ENCODE data around the gene PDGFRB. TPM values are rescaled to one million over a fixed set of nuclear protein-coding genes. Genes with fewer than 3 reads are reported as not detected.

The PDGFRB gene
- total and polyA plus RNA-seq, 2 experiments from 2014 or later = 4.2 to 5.3 TPM

DNA sequence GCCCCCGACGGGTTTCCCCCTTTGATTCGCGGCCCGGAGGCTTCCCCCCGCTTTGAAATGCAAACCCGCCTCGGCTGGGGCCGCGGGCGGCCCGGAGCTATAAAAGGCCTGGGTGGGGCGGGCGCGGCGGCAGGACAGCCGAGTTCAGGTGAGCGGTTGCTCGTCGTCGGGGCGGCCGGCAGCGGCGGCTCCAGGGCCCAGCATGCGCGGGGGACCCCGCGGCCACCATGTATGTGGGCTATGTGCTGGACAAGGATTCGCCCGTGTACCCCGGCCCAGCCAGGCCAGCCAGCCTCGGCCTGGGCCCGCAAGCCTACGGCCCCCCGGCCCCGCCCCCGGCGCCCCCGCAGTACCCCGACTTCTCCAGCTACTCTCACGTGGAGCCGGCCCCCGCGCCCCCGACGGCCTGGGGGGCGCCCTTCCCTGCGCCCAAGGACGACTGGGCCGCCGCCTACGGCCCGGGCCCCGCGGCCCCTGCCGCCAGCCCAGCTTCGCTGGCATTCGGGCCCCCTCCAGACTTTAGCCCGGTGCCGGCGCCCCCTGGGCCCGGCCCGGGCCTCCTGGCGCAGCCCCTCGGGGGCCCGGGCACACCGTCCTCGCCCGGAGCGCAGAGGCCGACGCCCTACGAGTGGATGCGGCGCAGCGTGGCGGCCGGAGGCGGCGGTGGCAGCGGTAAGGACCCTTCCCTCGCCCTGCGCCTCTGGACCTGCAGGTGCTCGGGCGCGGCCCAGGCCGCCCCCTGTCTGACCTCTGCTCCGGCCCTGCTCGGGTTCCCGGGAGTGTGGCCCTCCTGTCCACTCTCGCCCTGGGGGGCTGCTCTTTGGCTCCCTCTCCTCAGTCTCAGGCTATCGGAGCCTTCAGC lies 11.2 kb upstream of the PDGFRB start, which contains the start of gene CDX1:
Gene CDX1 (plus strand): TSS at position 129 of the 862 bp plus-strand sequence. CDS start 99 bp downstream, at position 228.
- DNase-seq (ENCODE audit: low read depth in 1 of 2, low spot score in 1 of 2) = no peak
- H3K27ac ChIP-seq = no peak within 1 kb of the TSS
- no peaks in the 10 kb centered on the region for H3K4me1 ChIP-seq (ENCODE audit: low read depth)
- H3K4me3 ChIP-seq = no peak within 1 kb of the TSS
- no peaks in the 10 kb centered on the region for H3K36me3 ChIP-seq
- TF ChIP-seq, protein P1, sequence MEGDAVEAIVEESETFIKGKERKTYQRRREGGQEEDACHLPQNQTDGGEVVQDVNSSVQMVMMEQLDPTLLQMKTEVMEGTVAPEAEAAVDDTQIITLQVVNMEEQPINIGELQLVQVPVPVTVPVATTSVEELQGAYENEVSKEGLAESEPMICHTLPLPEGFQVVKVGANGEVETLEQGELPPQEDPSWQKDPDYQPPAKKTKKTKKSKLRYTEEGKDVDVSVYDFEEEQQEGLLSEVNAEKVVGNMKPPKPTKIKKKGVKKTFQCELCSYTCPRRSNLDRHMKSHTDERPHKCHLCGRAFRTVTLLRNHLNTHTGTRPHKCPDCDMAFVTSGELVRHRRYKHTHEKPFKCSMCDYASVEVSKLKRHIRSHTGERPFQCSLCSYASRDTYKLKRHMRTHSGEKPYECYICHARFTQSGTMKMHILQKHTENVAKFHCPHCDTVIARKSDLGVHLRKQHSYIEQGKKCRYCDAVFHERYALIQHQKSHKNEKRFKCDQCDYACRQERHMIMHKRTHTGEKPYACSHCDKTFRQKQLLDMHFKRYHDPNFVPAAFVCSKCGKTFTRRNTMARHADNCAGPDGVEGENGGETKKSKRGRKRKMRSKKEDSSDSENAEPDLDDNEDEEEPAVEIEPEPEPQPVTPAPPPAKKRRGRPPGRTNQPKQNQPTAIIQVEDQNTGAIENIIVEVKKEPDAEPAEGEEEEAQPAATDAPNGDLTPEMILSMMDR (IDR thresholded peaks at IDR 0.05; ENCODE audit: low read depth, low read length) = no peak
- H3K27me3 ChIP-seq = peaks cover 63% of the 10 kb centered on the region
- no peaks in the 10 kb centered on the region for H3K9me3 ChIP-seq (ENCODE audit: low read depth)

DNA sequence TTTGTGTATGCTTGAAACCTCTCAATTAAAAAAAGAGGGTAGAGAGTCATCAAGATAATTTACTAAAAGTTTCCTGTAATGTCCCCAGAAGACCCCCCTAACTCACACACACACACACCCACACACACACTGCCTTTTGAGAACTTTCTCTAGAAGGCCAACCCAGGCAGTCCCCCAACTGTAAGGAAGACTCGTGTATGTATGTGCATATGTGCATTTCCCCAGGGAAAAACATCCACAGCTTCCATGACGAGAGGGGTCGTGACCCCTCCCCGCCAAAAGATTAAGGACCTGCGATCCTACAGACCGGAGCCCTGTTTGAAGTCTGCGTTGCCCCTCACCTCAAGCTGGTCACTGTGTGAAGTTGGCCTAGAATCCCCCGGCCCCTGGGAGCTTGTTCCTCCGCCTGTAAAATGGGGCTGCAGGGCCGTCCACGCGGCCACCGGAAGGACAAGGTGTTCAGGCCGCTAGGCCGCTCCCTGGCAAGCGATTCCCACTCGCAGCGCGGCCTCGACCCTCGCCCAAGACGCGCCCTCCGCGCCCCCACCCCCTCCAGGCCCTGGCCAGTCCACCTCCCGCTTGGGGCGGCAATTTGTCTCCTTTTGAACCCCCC lies 10.5 kb upstream of the PDGFRB start:
- no peaks in the 10 kb centered on the region for H3K9me3 ChIP-seq (ENCODE audit: low read depth)
- DNase-seq (ENCODE audit: low read depth in 1 of 2, low spot score in 1 of 2) = no peak
- no peak overlapping the region for H3K4me3 ChIP-seq
- no peaks in the 10 kb centered on the region for H3K4me1 ChIP-seq (ENCODE audit: low read depth)
- no peaks in the 10 kb centered on the region for H3K36me3 ChIP-seq
- TF ChIP-seq, protein P1 (IDR thresholded peaks at IDR 0.05; ENCODE audit: low read depth, low read length) = no peak
- peaks cover 63% of the 10 kb centered on the region for H3K27me3 ChIP-seq
- no peak overlapping the region for H3K27ac ChIP-seq

DNA sequence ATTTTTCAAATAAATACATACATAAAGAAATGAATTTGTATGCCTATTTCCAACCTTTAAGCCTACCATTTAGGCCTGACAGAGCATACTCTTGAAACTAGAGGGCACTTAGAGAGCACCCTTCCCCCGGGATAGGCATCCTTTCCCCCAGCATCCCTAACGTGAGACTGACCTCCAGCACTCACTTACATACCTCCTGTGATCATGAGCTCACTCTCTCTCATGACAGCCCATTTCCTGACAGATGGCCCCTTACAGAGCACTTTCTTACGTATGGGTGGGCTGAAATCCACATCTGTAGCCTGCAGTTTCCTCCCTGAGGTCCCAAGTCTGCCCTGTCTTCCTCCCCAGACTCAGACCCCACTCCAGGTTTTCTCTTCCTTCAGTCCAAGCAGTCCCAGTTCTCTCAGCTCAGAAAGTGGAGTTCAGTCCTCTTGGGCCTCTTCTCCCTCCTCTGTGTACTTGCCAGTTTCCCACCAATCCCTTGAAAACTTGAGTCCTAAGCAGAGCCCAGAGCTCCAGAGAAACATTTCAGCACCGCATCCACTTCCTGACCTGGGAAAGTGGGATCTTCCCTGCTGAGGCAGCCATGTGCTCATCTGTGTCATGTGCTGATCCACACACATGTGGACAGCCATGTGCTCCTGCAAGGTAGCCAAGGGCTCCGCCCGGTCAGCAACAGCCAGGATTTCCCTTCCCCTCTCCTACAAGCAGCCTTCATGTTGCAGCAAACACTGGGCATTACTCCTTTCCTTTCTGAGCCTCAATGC lies 8.8 kb upstream of the PDGFRB start:
- H3K4me3 ChIP-seq = no peak overlapping the region
- peaks cover 47% of the 10 kb centered on the region for H3K27me3 ChIP-seq
- DNase-seq (ENCODE audit: low read depth in 1 of 2, low spot score in 1 of 2) = no peak
- no peaks in the 10 kb centered on the region for H3K9me3 ChIP-seq (ENCODE audit: low read depth)
- H3K4me1 ChIP-seq (ENCODE audit: low read depth) = no peaks in the 10 kb centered on the region
- TF ChIP-seq, protein P1 (IDR thresholded peaks at IDR 0.05; ENCODE audit: low read depth, low read length) = no peak
- no peaks in the 10 kb centered on the region for H3K36me3 ChIP-seq
- no peak overlapping the region for H3K27ac ChIP-seq

DNA sequence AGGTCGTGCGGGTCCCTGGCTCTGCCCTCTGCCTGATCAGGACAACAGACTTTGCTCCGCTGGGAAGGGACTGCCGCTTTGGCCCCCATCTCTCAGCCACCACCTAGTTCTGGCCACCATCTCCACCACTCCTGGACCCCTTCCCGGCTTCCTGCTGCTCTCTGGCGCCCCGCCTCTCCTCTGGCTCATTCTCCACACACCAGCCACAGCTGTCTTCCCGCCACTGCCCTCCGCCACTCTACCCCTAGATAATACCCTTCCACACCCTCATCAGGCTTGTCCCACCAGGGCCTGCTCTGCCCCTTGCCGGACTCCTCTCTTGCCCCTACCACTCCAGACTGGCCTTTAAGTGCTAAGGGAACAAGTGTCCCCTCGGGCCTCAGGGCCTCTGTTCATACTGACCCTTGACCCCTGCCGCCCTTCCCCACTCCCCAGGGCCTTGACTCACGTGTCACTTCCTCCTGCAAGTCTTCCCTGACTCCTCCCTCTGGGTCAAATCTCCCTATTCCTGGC lies 8.0 kb upstream of the PDGFRB start:
- H3K9me3 ChIP-seq (ENCODE audit: low read depth) = no peaks in the 10 kb centered on the region
- H3K36me3 ChIP-seq = no peaks in the 10 kb centered on the region
- H3K4me1 ChIP-seq (ENCODE audit: low read depth) = no peaks in the 10 kb centered on the region
- H3K27ac ChIP-seq = no peak overlapping the region
- DNase-seq (ENCODE audit: low read depth in 1 of 2, low spot score in 1 of 2) = peak in 1 of 2 donors; percentile 50
- no peak overlapping the region for H3K4me3 ChIP-seq
- TF ChIP-seq, protein P1 (IDR thresholded peaks at IDR 0.05; ENCODE audit: low read depth, low read length) = peak; percentile 32
- peaks cover 39% of the 10 kb centered on the region for H3K27me3 ChIP-seq

DNA sequence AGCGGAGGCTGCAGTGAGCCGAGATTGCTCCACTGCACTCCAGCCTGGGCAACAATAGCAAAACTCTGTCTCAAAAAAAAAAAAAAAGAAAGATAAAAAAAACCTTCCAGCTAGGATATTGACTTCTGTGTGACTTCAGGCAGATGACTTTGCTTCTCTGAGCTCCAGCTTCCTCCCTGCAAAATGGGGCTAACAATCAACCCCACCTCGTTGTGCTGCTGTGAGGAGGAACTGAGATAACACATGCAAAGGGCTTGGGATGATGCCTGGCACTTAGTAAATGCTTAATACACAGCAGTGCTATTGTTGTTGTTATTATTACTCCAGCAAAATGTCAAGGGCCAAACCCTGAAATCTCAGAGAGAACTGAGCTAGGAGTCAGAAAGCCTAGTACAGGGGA lies 7.4 kb upstream of the PDGFRB start:
- TF ChIP-seq, protein P1 (IDR thresholded peaks at IDR 0.05; ENCODE audit: low read depth, low read length) = no peak
- Histone ChIP-seq H3K36me3 (no peaks in the 10 kb centered on the region), H3K27me3 (peaks cover 33% of the 10 kb centered on the region), H3K4me3 (no peak overlapping the region), H3K27ac (no peak overlapping the region), H3K4me1 (ENCODE audit: low read depth) (no peaks in the 10 kb centered on the region), H3K9me3 (ENCODE audit: low read depth) (no peaks in the 10 kb centered on the region)
- no peak for DNase-seq (ENCODE audit: low read depth in 1 of 2, low spot score in 1 of 2)

Data from cardiac muscle cell (in vitro differentiated cells and primary cell).